PC-9 (cell line): ENCODE results near the gene CPEB3. TPM values are rescaled to one million over a fixed set of nuclear protein-coding genes. Genes with fewer than 3 reads are reported as not detected.

ENCODE experiments used
- BruUV-seq: library from RNA; stranded (reverse); fragments of 400-500 nt; replicated peaks from 2 replicates; lab custom pipeline; 2021; lab: Mats Ljungman, UMichigan
- CTCF ChIA-PET: fragments of 300-600 bp; sonication (Branson Sonifier 250); formaldehyde crosslinking; loops from one replicate; lab custom pipeline; 2022; ENCODE audit warnings: antibody characterized with exemption; lab: Charles Lee
- POLR2A ChIA-PET: fragments of 300-600 bp; sonication (Branson Sonifier 250); formaldehyde crosslinking; loops from one replicate; lab custom pipeline; 2022; ENCODE audit warnings: antibody characterized with exemption; ENCODE audit not compliant: unreplicated experiment; lab: Charles Lee
- DNase-seq, 2 experiments: peaks; one replicate each; pipeline versions ENCODE4 v3.0.0 to v3.0.0-alpha.2; 2015 to 2022; ENCODE audit warnings: mixed read lengths in 1 of 2
- H2AFZ ChIP-seq: fragments of 200-600 bp; sonication (generic); 2 replicates; pipeline ENCODE4 v1.8.1; 2017; ENCODE audit warnings: antibody characterized with exemption
- H3F3A ChIP-seq: fragments of 200-600 bp; sonication (generic); 2 replicates; pipeline ENCODE4 v1.8.1; 2017; ENCODE audit warnings: antibody characterized with exemption, mild to moderate bottlenecking, low read depth; ENCODE audit not compliant: insufficient read depth
- H3K27ac ChIP-seq: fragments of 200-600 bp; sonication (generic); 2 replicates; pipeline ENCODE4 v1.6.1; 2016; ENCODE audit warnings: mixed run types
- H3K27me3 ChIP-seq: fragments of 200-600 bp; sonication (generic); 2 replicates; pipeline ENCODE4 v1.6.1; 2016; ENCODE audit warnings: low read depth, mixed run types; ENCODE audit not compliant: insufficient read depth
- H3K36me3 ChIP-seq: fragments of 200-600 bp; sonication (generic); 2 replicates; pipeline ENCODE4 v1.6.1; 2016; ENCODE audit warnings: low read depth, mixed run types
- H3K4me1 ChIP-seq: fragments of 200-600 bp; sonication (generic); replicated peaks from 2 replicates; pipeline ENCODE4 v1.6.1; 2016; ENCODE audit warnings: mixed run types; ENCODE audit not compliant: insufficient read depth
- H3K4me2 ChIP-seq: fragments of 200-600 bp; sonication (generic); 2 replicates; pipeline ENCODE4 v1.6.1; 2017; ENCODE audit warnings: mixed run types
- H3K4me3 ChIP-seq: fragments of 200-600 bp; sonication (generic); 2 replicates; pipeline ENCODE4 v1.6.1; 2016; ENCODE audit warnings: mixed run types
- H3K79me2 ChIP-seq: fragments of 200-600 bp; sonication (generic); 2 replicates; pipeline ENCODE4 v1.6.1; 2017; ENCODE audit warnings: low read depth, mixed run types
- H3K9me2 ChIP-seq: fragments of 200-600 bp; sonication (generic); 2 replicates; pipeline ENCODE4 v1.8.1; 2017; ENCODE audit warnings: mild to moderate bottlenecking; ENCODE audit not compliant: insufficient read depth
- H3K9me3 ChIP-seq: fragments of 200-600 bp; sonication (generic); 2 replicates; pipeline ENCODE4 v1.8.1; 2016; ENCODE audit warnings: low read depth; ENCODE audit not compliant: insufficient read depth
- H4K20me1 ChIP-seq: fragments of 200-600 bp; sonication (generic); 2 replicates; pipeline ENCODE4 v1.8.1; 2017; ENCODE audit not compliant: insufficient read depth
- CTCF ChIP-seq: fragments of 200-600 bp; sonication (generic); conservative IDR thresholded peaks from 2 replicates; pipeline ENCODE4 v1.6.1; 2017; ENCODE audit warnings: mixed run types, antibody characterized with exemption, mild to moderate bottlenecking, moderate library complexity
- EZH2 ChIP-seq: fragments of 200-600 bp; sonication (generic); IDR thresholded peaks from 2 replicates; pipeline ENCODE4 v1.8.0; 2017; ENCODE audit warnings: antibody characterized with exemption, low read depth
- intact Hi-C: fragments of 100-400 bp; cut with micrococcal nuclease; formaldehyde crosslinking; loops from one replicate; pipeline ENCODE4 v1.10.0; 2022; ENCODE audit not compliant: unreplicated experiment
- total RNA-seq: library from RNA; stranded (reverse); gene quantifications from 2 replicates; pipeline ENCODE4 v1.2.3, GENCODE V29; 2021

Gene CPEB3
- total RNA-seq, 1 experiment from 2014 or later, result 1.4 TPM

GRCh38 chr10:92110039-92110794 is 180.7 kb downstream of the CPEB3 start:
- H3K79me2 ChIP-seq, result no peaks in the 10 kb centered on the region
- POLR2A ChIA-PET, result no interaction called here
- H3K27me3 ChIP-seq, result no peaks in the 10 kb centered on the region
- H3K4me2 ChIP-seq, result no peak overlapping the region
- no peak overlapping the region for H2AFZ ChIP-seq
- intact Hi-C loops, result no loop called here
- TF ChIP-seq CTCF (no peak), EZH2 (no peak)
- CTCF ChIA-PET, result no interaction called here
- DNase-seq, result no peak
- H3F3A ChIP-seq, result no peaks in the 10 kb centered on the region
- no peaks in the 10 kb centered on the region for H3K36me3 ChIP-seq
- no peaks in the 10 kb centered on the region for H3K9me2 ChIP-seq
- no TSS peak for BruUV-seq
- no peak overlapping the region for H3K27ac ChIP-seq
- no peak overlapping the region for H3K4me3 ChIP-seq
- no peaks in the 10 kb centered on the region for H4K20me1 ChIP-seq
- H3K4me1 ChIP-seq, result no peaks in the 10 kb centered on the region
- no peaks in the 10 kb centered on the region for H3K9me3 ChIP-seq

GRCh38 chr10:92108747-92109146 is 182.1 kb downstream of the CPEB3 start:
- H4K20me1 ChIP-seq, result no peaks in the 10 kb centered on the region
- BruUV-seq, result no TSS peak
- H2AFZ ChIP-seq, result no peak overlapping the region
- no peaks in the 10 kb centered on the region for H3K4me1 ChIP-seq
- CTCF ChIA-PET, result interaction anchor here (0.5 kb wide), 1 partner anchor 96 kb away, joined by 17 read pairs; no protein-coding TSS in a partner anchor
- H3F3A ChIP-seq, result no peaks in the 10 kb centered on the region
- no peak overlapping the region for H3K4me2 ChIP-seq
- POLR2A ChIA-PET, result no interaction called here
- no peak for DNase-seq
- TF ChIP-seq CTCF (no peak), EZH2 (no peak)
- no peak overlapping the region for H3K4me3 ChIP-seq
- H3K36me3 ChIP-seq, result no peaks in the 10 kb centered on the region
- no peaks in the 10 kb centered on the region for H3K9me2 ChIP-seq
- H3K9me3 ChIP-seq, result no peaks in the 10 kb centered on the region
- no peak overlapping the region for H3K27ac ChIP-seq
- no peaks in the 10 kb centered on the region for H3K27me3 ChIP-seq
- intact Hi-C loops, result no loop called here
- H3K79me2 ChIP-seq, result no peaks in the 10 kb centered on the region

GRCh38 chr10:92108120-92108519 is 182.8 kb downstream of the CPEB3 start:
- H3K9me3 ChIP-seq, result no peaks in the 10 kb centered on the region
- DNase-seq, result no peak
- H2AFZ ChIP-seq, result no peak overlapping the region
- H3K36me3 ChIP-seq, result no peaks in the 10 kb centered on the region
- H3K4me2 ChIP-seq, result no peak overlapping the region
- H4K20me1 ChIP-seq, result no peaks in the 10 kb centered on the region
- H3K79me2 ChIP-seq, result no peaks in the 10 kb centered on the region
- no peak for TF ChIP-seq EZH2
- no peak for TF ChIP-seq CTCF
- ChIA-PET POLR2A (no interaction called here), CTCF (no interaction called here)
- H3K9me2 ChIP-seq, result no peaks in the 10 kb centered on the region
- intact Hi-C loops, result no loop called here
- H3K4me3 ChIP-seq, result no peak overlapping the region
- no peaks in the 10 kb centered on the region for H3K27me3 ChIP-seq
- no TSS peak for BruUV-seq
- no peaks in the 10 kb centered on the region for H3K4me1 ChIP-seq
- H3K27ac ChIP-seq, result no peak overlapping the region
- H3F3A ChIP-seq, result no peaks in the 10 kb centered on the region; the same call in 1 of the 2 replicates
